GM19463 (cell line): ENCODE data around the gene TOR2A.

ENCODE experiments used
- ATAC-seq: cut with Tn5 transposase; IDR thresholded peaks from one replicate; pipeline ENCODE4 v1.9.1; 2021; ENCODE audit warnings: mild to moderate bottlenecking, moderate library complexity; ENCODE audit not compliant: unreplicated experiment

Gene TOR2A

DNA sequence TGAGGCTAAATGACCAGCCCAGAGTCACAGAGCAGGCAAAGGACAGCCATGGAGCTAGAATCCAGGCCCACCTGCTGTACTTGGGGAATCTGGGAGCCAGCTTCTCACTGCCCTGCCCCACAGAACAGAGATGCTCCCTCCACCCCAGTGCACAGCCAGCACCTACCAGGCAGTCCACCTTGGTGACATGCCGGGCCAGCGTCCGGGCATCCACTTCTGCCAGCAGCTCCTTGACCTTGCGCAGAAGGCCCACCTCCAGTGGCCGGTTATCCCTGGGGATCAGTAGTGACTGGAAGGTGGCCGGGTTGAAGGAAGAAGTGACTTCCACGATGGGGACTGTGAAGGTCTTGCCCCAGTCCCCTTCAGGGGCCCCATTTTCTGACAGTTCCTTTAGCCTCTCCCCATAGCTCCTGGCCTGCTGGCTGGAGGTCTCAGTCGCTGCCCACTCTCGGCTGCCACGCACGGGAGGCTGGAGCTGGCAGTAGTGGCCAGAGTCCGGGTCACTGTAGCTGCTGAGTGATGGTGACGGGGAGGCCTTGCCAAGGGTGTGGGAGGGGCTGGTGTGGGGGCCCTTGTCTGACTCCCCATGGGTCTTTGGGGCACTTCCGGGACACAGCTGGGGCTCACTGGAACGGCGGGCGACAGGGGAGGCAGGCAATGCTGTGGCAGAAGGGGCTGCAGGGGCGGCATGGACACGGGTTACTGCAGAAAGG is 9.5 kb upstream of the TOR2A start:
- no peak for ATAC-seq

DNA sequence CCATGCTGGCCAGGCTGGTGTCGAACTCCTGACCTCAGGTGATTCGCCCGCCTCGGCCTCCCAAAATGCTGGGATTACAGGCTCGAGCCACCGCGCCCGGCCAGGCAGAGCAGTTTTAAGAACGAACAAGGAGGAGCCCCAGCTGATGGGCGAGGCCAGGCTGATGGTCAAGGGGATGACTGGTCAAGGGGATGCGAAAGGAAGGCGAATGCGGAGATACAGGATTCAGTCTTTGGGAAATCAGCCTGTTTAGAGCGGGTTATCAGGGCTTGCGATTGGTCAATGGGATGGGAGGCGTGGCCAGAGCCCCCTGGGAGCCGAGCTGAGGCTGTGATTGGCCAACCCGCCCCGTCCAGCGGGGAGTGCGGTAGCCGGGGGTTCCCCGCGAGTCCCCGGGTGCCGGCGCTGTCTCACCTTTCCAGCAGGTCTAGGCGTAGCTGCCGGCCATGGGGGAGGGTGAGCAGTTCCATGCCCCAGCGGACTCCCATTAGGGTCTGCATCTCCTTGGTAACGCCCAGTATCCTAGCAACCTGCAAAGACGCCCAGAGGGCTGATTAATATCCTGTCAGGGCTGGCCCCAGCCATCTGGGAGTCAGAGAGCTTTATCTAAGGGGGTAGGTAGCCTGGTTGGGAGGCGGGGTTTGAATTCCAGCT is 7.5 kb upstream of the TOR2A start:
- ATAC-seq, result no peak

DNA sequence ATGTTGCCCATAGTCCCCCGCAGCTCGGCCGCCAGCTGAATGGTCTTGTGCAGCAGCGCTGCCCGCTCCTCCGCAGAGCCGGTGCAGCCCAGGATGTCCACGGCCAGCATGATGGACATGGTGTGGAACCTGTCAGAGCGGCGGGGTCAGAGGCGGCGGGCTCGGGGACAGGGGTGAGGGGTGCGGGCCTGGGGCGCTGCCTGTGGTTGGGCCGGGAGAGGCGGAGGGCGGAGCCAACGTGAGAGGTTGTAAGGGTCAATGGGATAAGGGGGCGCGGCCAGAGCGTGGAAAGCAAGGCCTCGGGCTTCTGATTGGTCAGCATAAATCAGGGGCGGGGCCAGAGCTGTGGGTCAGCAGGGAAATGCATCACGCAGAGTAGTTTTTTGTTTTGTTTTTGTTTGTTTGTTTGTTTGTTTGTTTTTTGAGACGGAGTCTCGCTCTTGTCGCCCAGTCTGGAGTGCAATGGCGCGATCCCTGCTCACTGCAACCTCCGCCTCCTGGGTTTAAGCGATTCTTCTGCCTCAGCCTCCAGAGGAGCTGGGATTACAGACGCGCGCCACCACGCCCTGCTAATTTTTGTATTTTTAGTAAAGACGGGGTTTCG is 6.8 kb upstream of the TOR2A start:
- no peak for ATAC-seq

DNA sequence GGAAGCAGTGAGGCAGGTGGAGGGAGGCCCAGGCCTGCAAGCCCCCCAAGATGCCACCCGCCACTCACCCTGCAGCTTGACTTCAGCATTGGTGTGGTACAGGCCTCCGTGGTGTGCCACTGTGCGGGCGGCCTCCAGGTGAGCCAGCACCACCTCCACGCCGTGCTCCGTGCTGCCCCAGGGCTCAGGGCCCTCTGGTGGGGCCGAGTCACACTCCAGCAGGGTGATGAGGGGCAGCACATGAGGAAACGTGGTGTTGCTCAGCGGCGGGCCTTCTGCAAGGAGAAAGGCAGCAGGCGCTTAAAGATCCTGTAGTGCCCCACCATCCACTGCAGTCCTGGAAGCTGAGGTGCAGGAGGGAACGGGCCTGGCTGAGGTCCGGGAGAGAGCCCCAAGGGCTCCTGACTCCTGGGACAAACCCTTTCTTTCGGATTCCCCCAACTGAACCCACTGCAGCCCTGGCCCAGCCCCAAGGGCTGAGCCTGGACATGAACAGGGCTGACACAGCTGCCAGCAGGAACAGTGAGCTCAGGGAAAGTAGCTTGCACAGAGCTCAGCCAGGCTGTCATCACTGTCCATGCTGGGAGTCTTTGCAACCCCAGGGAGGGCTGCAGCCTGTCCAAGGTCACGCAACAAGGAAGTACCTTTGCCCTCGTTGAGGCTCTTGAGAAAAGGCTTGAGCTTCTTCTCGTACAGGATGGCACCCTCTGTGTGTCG is 4.7 kb upstream of the TOR2A start:
- no peak for ATAC-seq

DNA sequence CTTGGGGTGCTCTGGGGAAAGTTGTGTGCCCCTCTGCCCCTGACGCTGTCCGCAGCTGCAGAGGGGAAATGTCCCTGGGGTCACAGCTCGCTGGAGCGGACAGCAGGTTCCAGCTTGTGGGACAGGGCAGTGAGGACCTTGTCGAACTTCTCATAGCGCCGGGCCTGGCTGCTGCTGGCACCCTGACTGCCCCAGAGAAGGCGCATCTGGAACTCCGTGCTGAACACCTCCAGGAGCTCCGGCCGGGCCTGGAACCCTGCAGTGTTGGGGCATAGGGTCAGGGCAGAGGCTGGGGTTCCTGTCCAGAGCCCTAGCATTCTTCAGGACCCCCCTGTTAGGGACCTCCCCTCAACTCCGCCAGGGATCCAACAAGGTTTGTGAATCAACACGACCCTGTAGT is 3.6 kb upstream of the TOR2A start:
- ATAC-seq, result no peak

DNA sequence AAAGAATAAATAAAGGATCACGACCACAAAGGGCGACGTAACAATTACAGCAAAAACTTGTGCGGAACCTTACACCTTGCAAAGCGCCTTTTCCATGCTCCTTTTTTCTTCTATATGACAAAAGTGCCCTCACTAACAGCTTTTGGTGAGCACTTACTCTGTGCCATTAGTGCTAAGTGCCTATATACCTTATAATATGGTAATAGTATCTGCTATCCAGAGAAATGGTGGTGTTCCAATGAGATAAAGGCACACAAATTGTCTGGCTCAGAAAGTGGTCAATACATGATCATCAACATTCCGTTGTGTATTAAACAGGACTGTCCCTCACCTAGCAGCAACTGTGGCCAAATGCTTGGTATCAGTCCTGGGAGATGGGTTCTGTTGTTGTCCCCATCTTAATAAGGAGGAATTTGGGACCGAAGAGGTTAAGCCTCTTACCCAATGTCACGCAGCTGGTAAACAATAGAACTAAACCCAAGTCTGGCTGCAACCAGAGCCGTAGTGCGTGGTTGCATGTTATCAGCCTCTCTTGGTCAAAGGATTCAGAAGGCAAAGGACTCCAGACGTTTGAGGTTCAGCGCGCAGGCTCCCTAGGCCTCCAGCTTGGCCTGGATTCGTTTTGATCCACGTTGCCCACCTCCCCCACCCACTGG is 564 bp upstream of the TOR2A start:
- ATAC-seq, result no peak

DNA sequence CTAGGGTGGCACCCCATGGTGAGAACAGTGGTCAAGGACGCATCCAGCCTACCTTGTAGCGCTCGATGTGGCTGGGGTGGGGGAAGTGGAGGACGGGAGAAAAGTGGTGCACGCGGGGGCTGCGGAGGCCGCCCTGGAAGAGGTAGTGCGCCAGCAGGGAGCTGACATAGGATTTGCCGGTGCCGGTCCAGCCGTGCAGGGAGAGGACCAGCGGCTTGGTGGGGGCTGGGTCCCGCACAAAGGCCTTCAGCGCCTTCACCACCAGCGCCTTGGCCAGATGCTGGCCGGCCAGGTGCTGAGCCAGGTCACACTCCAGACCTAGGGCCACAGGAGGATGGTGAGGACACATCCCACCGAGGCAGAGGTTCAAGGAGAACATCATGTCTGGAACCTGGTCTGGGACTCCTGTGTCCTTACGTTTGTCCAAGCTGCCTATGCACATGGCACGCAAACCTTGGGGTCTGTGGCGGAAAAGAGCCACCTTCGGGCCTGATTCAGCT is 797 bp downstream of the TOR2A start:
- no peak for ATAC-seq

DNA sequence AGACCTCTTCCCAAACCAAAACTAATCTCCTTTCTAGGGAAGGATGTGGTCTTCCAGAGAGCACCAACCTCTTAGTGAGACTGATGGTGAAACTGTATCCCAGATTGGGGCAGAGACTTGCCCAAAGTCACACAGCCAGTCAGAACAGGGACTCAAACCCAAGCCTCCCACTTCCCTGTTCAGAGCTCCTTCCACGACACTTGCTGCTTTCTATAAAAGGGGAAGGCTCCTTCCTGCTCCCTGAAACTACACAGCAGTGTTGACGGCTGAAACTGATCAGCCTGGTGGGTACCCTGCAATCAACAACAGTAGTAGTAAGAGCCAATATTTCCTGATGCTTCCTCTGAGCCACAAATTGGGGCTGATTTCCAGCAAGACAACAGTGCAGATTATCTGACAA is 1.5 kb downstream of the TOR2A start:
- no peak for ATAC-seq

DNA sequence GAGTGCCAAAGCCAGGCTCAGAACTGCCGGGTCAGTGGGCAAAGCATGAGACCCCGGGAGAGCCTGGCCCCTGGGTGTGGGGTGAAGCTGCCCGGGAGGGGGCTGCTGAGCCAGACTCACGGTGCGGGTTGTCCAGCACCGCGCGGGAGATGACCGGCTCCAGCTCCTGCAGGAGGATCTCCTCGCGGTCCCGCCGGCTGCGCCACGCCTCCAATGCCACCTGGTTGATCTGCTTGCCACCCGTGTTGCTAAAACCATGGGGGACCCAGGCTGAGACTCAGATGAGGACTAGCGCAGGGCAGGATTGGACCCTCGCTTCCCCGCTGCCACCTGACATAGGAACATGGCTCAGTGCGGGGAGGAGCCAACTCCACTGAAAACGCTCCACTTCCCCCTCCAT is 2.6 kb downstream of the TOR2A start:
- no peak for ATAC-seq

DNA sequence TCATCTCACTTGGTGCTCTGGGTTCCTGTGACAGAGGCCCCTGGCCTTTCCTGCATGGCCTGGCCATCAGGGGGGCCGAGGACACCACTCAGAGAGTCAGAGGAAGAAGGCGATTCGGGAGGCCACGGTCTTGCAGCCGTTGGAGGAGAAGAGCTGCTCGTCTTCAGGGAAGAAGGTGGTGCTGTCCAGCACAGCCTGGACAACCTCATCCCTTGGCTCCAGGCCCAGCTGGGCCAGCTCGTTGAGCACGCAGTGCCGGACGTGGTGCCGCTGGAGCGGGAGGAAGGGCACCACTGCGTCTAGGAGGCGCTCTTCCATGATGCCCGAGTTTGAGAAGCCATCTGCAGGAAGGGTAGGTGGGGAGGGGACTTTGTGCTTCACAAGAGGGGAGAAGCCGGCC is 3.2 kb downstream of the TOR2A start:
- no peak for ATAC-seq

DNA sequence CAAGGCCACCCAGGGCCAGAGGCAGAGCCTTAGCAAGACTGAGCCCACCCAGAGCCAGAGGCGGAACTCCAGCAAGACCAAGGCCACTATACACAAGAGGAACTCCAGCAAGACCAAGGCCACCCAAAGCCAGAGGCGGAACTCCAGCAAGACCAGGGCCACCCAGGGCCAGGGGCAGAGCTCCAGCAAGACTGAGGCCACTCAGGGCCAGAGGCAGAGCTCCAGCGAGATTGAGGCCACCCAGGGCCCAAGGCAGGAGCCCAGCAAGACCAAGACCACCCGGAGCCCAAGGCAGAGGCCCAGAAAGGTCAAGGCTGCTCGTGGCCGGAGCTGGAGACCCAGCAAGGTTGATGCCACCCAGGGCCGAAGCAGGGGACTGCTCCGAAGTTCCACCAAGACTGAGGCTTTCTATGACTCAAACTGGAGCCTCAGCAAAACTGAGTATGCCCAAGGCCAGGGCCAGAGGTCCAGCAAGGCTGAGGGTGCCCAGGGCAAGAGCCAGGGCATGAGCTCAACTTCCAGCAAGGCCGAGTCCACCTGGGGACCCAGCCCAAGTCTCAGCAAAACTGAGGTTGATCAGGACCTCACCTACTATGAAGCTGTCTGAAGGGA is 4.2 kb downstream of the TOR2A start:
- no peak for ATAC-seq

DNA sequence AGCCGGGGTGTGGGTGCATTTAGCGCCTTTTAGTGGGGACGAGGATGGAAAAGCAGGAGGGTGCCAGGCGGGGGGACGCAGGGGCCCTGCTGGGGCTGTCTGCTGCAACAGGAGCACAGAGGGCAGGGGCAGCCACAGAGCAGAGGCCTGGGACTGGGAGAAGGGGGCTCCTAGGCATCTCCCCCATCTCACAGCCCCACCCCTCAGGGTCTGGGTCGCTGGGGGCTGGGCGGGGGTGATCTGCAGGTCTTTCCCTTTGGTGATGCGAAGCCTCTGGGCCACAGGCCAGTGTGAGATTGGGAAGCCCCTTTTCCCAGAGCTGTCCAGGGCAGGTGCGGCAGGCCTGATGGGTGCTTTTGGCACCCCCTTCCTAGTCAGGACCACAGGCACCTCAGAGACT is 4.8 kb downstream of the TOR2A start:
- no peak for ATAC-seq

DNA sequence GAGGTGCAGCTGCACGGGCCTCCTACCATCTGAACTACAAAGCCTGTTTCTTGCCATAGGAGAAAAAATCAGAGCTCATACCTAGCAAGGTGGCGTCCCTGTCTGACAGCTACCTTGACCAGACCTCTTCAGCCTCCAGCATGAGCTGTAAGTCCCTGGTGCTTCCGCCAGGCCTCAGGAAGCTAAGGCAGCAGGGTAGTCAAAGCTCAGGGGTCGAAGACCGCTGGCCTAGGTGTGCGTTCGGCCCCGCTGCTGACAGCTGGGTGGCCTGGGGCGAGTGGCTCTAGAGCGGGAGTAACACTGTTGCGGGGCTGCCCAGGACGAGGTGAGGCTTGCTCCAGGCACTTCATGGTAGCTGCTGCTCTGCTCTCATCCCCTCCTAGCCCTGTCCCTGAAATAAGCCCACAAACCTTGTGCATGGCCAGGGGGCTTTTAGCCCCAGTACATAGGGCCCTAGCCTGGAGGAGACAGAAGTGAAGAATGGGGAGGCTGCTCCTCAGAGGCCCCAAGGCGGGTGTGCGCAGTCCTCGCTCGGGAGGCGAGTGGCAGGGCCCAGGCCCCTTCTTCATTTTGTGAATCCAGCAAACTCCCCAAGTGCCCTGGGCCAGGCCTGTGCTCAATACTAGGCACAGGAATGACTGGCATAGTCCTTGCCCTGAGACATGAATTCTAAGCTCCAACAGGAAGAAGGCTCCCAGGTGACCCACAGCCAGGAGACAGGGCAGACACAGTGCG is 5.4 kb downstream of the TOR2A start:
- ATAC-seq, result no peak

DNA sequence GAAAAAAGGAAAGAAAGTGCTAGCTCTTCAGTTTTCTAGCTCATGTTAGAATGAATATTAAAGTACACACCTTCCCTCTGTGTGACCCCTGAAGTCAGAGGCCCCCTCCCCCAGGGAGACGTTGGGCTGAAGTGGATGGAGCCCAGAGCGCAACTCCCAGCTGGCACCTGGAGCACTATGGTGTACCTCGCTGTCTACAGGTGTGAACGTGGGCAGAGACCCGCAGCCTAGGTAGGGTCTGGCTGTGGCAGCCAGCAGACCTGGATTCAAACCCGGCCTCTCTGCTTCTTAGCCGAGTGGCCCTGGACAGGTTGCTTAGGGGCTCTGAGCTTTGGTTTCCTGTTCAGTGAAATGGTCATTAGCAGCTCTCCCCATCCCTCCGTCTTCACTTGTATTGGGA is 6.3 kb downstream of the TOR2A start:
- no peak for ATAC-seq

DNA sequence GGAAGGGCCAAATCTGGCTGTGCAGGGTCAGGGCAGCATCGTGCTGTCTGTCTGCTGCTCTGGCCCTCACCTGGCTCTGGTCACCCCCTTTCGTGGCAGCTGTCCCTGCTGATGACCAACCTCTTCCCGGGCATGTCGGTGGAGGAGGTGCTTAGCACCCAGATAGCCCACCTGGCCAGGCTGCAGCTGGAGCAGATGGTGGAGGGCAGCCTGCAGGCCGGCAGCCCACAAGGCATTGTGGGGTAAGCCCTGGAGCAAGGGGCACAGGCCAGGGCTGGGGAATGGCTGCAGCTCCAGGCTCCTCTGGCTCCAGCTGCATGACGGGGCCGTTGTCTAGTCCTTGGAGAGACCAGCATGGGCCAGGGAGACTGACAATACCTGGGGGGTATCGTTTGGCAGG is 8.2 kb downstream of the TOR2A start:
- no peak for ATAC-seq

DNA sequence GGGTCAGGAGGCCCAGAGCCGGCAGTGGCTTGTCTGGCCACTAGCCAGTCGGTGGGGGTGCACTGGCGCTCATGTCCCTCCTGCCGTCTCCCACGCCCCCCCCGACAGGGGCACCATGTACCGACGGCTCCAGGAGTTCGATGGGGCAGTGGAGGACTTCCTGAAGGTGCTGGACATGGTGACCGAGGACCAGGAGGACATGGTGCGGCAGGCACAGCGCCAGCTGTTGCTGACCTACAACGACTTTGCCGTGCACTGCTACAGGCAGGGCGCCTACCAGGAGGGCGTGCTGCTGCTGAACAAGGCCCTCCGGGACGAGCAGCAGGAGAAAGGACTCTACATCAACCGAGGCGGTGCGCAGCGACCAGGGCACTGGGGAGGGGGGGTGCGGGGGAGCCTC is 11.1 kb downstream of the TOR2A start:
- ATAC-seq, result no peak

DNA sequence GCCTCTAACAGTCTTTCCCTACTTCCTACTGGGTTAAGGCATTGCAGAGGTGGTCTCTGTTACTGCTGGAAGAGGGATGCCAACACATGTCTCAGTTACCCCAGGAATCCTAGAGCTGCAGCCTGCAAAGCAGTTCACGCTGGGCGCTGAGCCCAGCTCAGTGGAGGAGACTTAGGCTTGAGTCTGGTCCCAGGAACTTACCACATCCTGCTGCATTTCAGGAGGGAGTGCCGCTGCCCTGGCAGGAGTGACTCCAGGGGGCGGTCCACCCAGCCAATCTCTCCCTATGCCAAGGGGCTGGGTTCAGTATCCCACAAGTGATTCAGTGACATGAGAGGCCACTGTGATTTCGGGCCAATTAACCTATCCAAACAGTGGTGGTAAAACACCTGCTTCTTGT is 11.7 kb downstream of the TOR2A start:
- ATAC-seq, result no peak

DNA sequence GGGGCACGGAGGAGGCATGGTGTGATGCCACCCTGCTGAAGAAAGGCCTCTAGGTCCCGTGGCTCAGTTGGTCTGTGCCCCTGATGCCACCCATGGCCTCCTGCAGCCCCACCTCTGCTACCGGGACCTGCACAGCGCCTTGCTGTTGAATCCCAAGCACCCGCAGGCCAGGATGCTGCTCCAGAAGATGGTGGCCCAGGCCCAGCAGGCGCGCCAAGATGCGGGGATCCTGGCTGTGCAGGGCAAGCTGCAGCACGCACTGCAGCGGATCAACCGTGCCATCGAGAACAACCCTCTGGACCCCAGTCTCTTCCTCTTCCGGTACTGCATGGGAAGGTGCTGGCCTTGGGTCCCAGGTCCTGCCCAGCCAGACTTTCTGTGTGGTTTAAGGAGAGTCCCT is 12.1 kb downstream of the TOR2A start:
- no peak for ATAC-seq

DNA sequence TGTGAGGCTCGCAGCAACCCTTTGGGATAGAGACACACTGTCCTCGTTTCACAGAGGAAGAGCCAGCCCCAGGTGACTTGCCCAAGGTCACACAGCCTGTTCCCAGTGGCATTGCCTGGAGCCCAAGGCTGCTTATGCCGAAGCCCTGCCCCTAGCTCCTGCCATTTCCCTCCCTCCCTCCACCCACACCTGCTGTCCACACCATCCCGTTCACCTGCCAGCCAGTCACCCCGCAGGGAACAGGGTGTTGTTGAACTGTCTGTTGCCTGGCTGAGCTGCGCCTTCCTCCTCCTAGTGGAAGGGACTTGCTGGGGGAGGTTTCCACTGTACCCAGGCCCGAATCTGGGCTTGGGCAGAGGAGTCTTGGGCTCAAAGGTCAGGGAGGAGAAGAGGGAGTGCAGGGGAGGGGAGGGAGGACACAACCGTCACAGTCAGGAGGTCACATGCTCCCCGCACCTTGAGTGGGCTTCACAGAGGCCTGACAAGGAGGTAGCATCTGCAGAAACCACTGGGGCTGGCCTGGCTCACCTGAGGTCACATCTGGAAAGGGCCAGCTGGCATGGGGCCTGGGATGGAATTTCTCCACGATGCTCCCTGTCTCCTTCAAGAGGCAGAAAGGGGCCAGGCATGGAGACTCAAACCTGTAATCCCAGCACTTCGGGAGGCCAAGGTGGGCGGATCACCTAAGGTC is 12.9 kb downstream of the TOR2A start:
- no peak for ATAC-seq
